HG02642 (cell line): ENCODE data around the gene EPS8L3.
"Not testable (repeated sequence)": the region's sequence is repeated elsewhere in the genome, so short reads cannot be mapped to it uniquely, and the experiment has no call there.

Source experiments
- ATAC-seq: cut with Tn5 transposase; IDR thresholded peaks from one replicate; pipeline ENCODE4 v1.9.1; 2021; ENCODE audit warnings: mild to moderate bottlenecking; ENCODE audit not compliant: unreplicated experiment, poor library complexity

Gene EPS8L3

GRCh38 chr1:109714661-109715372, 48.9 kb downstream of the EPS8L3 start:
- no peak for ATAC-seq

- ATAC-seq = no peak
Observed at GRCh38 chr1:109713636-109714035, 50.1 kb downstream of the EPS8L3 start.

DNA sequence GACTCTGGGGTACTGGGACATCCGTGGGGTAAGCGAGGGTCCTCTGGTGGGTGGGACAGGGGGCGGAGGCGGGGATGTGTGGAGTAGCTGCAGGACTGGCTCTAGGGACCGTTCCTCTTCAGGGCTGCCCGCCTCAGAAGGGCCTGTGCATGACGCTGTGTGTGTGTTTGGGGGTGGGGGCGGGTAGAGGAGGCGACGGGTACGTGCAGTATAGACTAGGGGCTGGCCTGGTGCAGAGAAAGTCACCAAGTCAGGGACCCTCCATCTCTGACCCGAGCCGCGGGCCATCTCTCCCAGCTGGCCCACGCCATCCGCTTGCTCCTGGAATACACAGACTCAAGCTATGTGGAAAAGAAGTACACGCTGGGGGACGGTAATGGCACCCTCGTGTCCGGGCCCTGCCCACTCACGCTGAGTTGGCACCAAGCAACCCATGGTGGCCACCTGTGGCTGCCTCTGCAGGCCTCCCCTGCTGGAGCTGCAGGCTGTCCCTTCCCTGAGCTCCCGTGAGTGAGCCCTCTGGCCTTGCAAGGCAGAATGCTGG, 51.3 kb downstream of the EPS8L3 start:
- ATAC-seq = no peak

DNA sequence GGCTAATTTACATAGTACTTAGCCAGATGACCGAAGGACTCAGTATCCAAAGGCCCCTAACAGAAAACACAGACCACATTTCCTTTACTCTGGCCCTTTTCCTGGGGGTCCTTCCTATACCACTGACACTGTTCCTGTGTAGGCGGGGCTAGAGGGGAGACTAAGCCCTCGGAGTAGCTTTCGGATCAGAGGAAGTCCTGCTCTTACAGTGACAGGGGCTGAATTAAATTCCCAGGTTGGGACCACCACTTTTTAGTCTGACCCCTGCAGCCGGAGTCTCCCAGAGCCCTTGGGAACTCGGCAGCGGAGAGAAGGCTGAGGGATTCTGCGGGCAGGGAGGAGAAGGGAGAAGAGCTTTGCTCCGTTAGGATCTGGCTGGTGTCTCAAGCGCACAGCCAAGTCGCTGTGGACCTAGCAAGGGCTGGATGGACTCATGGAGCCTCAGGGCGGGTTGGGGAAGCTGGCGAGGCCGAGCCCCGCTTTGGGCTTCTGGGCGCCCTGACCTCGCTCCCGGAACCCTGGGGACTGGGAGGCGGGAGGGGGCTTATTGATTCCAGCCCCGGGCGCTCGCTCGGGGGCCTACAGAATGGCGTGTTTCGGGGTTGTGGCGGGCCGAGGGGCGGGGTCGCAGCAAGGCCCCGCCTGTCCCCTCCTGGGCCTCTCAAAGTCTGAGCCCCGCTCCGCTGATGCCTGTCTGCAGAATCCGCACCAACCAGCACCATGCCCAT, 52.0 kb downstream of the EPS8L3 start, which contains the start of gene GSTM5:
Gene GSTM5, plus strand, starts transcription at position 659 of the 728 bp plus-strand sequence. Its CDS starts 62 bp downstream, at position 721.
- ATAC-seq = not testable (repeated sequence)

DNA sequence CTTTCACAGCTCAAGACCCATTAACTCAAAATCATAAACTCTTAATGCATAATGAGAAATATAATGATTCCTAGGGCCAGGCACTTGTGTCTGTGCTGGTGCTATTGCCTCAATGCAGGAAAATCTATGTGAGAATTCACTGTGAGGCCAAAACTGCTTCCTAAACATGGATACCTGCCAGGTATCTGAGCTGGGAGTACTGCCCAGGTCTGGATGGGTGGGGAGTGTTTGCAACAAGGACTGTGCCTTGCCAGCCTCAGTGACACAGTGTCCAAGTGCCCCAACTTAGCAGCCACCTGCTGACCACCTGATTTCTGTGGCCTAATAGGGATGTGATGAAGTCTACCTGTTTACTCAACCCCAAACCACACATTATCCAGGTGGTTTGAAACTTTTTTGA, 53.9 kb downstream of the EPS8L3 start:
- ATAC-seq = not testable (repeated sequence)

GRCh38 chr1:109708949-109709348, 54.8 kb downstream of the EPS8L3 start:
- ATAC-seq = not testable (repeated sequence)

DNA sequence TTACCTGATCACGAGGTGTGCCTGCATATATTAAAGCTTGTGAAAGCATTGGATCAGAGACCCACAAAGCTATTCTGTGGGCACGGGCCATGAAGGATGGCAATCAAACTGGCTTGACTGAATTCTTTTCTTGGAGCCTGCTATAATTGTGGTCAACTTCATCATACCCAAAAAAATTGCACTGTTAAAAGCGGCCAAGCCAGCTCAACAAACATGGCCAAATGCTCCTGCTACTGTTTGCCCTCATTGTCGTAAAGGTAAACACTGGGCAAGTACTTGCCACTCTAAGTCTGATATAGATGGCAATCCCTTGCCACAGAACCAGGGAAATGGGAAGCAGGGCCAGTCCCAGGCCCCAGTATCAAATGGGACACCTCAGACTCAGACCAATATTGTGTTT, 58.3 kb downstream of the EPS8L3 start:
- no peak for ATAC-seq

GRCh38 chr1:109704173-109704572, 59.5 kb downstream of the EPS8L3 start:
- no peak for ATAC-seq

- not testable (repeated sequence) for ATAC-seq
Observed at GRCh38 chr1:109702940-109703339, 60.8 kb downstream of the EPS8L3 start.
